ENCODE results near the gene PF4V1. TPM values are rescaled to one million over a fixed set of nuclear protein-coding genes. Genes with fewer than 3 reads are reported as not detected.

Gene PF4V1
- total RNA-seq, 3 donors from 2014 or later, result not detected

DNA sequence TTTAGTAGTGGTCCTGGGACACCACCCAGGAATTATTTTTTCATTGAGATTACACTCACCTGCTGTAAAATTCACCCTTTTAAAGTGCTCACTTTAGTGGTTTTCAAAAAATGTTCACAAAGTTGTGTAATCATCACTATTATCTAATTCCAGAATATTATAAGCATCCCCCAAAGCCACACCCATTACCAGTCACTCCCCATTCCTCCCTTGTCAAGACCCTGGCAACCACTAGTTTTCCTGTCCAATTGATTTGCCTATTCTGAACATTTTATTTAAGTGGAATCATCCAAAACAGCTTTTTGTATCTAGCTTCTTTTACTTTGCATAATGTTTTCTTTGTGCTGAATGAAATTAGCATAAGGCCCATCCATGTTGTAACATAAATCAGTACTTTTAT lies 29.3 kb upstream of the PF4V1 start:
- TF ChIP-seq POLR2AphosphoS5 (IDR thresholded peaks at IDR 0.05), result no peak
- TF ChIP-seq, protein P1, sequence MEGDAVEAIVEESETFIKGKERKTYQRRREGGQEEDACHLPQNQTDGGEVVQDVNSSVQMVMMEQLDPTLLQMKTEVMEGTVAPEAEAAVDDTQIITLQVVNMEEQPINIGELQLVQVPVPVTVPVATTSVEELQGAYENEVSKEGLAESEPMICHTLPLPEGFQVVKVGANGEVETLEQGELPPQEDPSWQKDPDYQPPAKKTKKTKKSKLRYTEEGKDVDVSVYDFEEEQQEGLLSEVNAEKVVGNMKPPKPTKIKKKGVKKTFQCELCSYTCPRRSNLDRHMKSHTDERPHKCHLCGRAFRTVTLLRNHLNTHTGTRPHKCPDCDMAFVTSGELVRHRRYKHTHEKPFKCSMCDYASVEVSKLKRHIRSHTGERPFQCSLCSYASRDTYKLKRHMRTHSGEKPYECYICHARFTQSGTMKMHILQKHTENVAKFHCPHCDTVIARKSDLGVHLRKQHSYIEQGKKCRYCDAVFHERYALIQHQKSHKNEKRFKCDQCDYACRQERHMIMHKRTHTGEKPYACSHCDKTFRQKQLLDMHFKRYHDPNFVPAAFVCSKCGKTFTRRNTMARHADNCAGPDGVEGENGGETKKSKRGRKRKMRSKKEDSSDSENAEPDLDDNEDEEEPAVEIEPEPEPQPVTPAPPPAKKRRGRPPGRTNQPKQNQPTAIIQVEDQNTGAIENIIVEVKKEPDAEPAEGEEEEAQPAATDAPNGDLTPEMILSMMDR (IDR thresholded peaks at IDR 0.05), result no peak
- no peak for TF ChIP-seq POLR2A (IDR thresholded peaks at IDR 0.05)
- intact Hi-C loops (cut with DNase I; ENCODE audit: low total_unique reads), result no loop called here
- no peaks in the 10 kb centered on the region for H3K36me3 ChIP-seq
- no peaks in the 10 kb centered on the region for H3K27me3 ChIP-seq
- DNase-seq (ENCODE audit: low spot score in 2 of 2), result no peak
- H3K27ac ChIP-seq, result no peak overlapping the region
- H3K9me3 ChIP-seq, result peaks cover 4 to 8% of the 10 kb centered on the region in 2 donors
- H3K4me1 ChIP-seq, result no peaks in the 10 kb centered on the region
- H3K4me3 ChIP-seq, result no peak overlapping the region

DNA sequence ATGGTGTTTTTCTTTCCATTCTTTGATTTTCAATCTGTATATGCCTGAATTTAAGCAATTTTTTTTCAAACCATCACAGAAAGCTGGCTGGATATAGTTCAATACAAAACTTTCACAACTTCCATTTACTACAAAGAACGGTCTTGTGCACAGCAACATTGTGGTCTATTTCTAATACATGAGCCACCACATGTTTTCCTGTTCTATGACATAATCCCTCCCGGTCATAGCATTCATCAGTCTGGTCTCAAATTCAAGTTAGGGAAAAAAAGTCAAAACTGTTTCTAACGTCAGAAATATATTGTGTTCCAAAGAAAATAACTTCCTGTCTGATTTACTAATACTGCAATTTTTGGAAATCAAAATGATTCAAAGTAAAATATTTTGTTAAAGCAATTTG lies 24.1 kb upstream of the PF4V1 start:
- intact Hi-C loops (cut with DNase I; ENCODE audit: low total_unique reads), result no loop called here
- no peak overlapping the region for H3K27ac ChIP-seq
- no peak overlapping the region for H3K4me3 ChIP-seq
- no peak for DNase-seq (ENCODE audit: low spot score in 2 of 2)
- TF ChIP-seq POLR2A (IDR thresholded peaks at IDR 0.05) (no peak), POLR2AphosphoS5 (IDR thresholded peaks at IDR 0.05) (no peak)
- TF ChIP-seq, protein P1 (IDR thresholded peaks at IDR 0.05), result no peak
- H3K36me3 ChIP-seq, result no peaks in the 10 kb centered on the region
- H3K27me3 ChIP-seq, result no peaks in the 10 kb centered on the region
- H3K9me3 ChIP-seq, result peaks cover 4 to 8% of the 10 kb centered on the region in 2 donors
- no peaks in the 10 kb centered on the region for H3K4me1 ChIP-seq

DNA sequence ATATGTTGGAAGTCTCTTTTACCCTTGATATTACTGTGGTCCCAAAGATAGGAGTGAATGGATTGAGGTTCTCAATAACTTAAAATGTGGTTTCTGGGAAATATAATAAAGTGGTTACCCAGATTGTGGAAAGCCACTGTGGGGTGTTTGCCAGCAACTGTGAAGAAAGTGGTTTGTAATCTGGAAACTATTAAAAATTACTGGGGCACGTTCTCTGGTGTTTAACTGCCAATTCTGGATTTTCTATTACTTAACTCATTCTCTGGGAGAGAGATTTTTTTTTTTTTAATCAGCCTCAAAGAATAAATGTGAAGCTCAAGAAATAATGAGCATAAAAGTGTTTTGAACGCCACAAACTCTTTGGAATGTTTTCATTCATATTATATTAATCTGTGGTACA lies 21.5 kb upstream of the PF4V1 start:
- H3K36me3 ChIP-seq, result no peaks in the 10 kb centered on the region
- no peaks in the 10 kb centered on the region for H3K27me3 ChIP-seq
- no peak overlapping the region for H3K4me3 ChIP-seq
- H3K4me1 ChIP-seq, result no peaks in the 10 kb centered on the region
- H3K9me3 ChIP-seq, result peaks cover 4 to 8% of the 10 kb centered on the region in 2 donors
- intact Hi-C loops (cut with DNase I; ENCODE audit: low total_unique reads), result no loop called here
- H3K27ac ChIP-seq, result no peak overlapping the region
- DNase-seq (ENCODE audit: low spot score in 2 of 2), result no peak
- TF ChIP-seq, protein P1 (IDR thresholded peaks at IDR 0.05), result no peak
- TF ChIP-seq POLR2AphosphoS5 (IDR thresholded peaks at IDR 0.05) (no peak), POLR2A (IDR thresholded peaks at IDR 0.05) (no peak)

DNA sequence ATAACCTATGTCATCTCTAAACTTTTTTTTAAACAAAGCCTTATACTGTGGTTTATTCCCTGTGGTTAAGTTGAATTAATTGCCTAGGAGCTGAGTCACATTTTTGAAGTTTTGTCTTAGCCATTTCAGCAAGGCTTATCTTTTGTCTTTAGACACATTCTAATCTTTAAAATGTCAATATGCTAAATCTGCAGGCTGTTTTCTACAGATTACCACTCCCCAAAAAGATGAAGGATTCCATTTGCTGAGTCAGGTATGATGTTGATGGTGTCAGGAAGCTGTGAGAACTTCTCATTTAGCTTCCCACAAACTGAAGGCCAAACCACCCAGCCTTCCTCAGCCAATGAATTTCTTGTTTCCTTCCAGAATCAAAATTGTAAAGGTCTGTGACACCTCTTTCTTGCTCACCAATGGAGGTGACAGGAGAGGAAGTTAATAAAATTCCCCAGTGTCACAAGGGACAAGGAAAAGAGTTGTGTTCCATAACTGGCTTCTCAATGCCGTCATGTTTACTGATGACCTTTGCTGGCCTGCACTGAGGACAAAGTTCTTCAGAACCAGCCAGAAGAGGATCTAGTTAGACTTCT lies 20.4 kb upstream of the PF4V1 start:
- no peak overlapping the region for H3K4me3 ChIP-seq
- H3K9me3 ChIP-seq, result peaks cover 0 to 1% of the 10 kb centered on the region in 2 donors
- H3K36me3 ChIP-seq, result no peaks in the 10 kb centered on the region
- no peaks in the 10 kb centered on the region for H3K4me1 ChIP-seq
- intact Hi-C loops (cut with DNase I; ENCODE audit: low total_unique reads), result no loop called here
- TF ChIP-seq POLR2A (IDR thresholded peaks at IDR 0.05), result no peak
- TF ChIP-seq POLR2AphosphoS5 (IDR thresholded peaks at IDR 0.05), result no peak
- TF ChIP-seq, protein P1 (IDR thresholded peaks at IDR 0.05), result no peak
- H3K27ac ChIP-seq, result no peak overlapping the region
- no peaks in the 10 kb centered on the region for H3K27me3 ChIP-seq
- DNase-seq (ENCODE audit: low spot score in 2 of 2), result no peak

DNA sequence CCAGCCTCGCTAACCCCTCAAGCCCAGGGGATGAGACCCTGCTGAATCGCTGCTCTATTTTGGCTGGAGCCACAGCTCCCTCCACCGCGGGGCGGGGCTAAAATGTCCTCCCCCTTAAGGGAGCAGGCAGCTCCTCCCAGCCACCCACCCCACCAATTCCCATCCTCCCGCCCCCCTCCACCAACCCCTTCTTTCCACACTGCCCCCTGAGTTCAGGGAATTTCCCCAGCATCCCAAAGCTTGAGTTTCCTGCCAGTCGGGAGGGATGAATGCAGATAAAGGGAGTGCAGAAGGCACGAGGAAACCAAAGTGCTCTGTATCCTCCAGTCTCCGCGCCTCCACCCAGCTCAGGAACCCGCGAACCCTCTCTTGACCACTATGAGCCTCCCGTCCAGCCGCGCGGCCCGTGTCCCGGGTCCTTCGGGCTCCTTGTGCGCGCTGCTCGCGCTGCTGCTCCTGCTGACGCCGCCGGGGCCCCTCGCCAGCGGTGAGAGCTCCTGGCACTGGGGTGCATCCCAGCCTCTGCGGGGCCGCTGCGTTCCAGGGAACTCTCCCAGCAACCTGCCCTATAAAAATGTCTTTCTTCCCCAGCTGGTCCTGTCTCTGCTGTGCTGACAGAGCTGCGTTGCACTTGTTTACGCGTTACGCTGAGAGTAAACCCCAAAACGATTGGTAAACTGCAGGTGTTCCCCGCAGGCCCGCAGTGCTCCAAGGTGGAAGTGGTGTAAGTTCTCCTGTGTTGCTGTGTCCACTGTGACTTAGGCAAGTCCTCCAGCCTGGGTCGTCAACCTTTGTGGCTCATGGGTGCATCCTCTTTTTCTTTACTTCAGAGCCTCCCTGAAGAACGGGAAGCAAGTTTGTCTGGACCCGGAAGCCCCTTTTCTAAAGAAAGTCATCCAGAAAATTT lies 16.5 kb upstream of the PF4V1 start, which contains the start of gene CXCL6:
TSS of gene CXCL6 (plus strand) at position 306 of the 907 bp plus-strand sequence. CDS start at position 379, 73 bp downstream.
- H3K4me3 ChIP-seq, result peak within 1 kb of the TSS; percentile 21 to 61 (median 46)
- H3K36me3 ChIP-seq, result no peaks in the 10 kb centered on the region
- TF ChIP-seq POLR2A (IDR thresholded peaks at IDR 0.05), result no peak
- TF ChIP-seq POLR2AphosphoS5 (IDR thresholded peaks at IDR 0.05), result no peak
- TF ChIP-seq, protein P1 (IDR thresholded peaks at IDR 0.05), result no peak
- no peaks in the 10 kb centered on the region for H3K4me1 ChIP-seq
- no peaks in the 10 kb centered on the region for H3K27me3 ChIP-seq
- no peak for DNase-seq (ENCODE audit: low spot score in 2 of 2)
- intact Hi-C loops (cut with DNase I; ENCODE audit: low total_unique reads), result no loop called here
- H3K9me3 ChIP-seq, result no peaks in the 10 kb centered on the region
- peak within 1 kb of the TSS in 1 of 2 donors; percentile 1 for H3K27ac ChIP-seq

All from breast epithelium (tissue), 4 donors.